ENCODE measurements around the gene CMPK1.
"Not testable (repeated sequence)": the region's sequence is repeated elsewhere in the genome, so short reads cannot be mapped to it uniquely, and the experiment has no call there.

Gene CMPK1

DNA sequence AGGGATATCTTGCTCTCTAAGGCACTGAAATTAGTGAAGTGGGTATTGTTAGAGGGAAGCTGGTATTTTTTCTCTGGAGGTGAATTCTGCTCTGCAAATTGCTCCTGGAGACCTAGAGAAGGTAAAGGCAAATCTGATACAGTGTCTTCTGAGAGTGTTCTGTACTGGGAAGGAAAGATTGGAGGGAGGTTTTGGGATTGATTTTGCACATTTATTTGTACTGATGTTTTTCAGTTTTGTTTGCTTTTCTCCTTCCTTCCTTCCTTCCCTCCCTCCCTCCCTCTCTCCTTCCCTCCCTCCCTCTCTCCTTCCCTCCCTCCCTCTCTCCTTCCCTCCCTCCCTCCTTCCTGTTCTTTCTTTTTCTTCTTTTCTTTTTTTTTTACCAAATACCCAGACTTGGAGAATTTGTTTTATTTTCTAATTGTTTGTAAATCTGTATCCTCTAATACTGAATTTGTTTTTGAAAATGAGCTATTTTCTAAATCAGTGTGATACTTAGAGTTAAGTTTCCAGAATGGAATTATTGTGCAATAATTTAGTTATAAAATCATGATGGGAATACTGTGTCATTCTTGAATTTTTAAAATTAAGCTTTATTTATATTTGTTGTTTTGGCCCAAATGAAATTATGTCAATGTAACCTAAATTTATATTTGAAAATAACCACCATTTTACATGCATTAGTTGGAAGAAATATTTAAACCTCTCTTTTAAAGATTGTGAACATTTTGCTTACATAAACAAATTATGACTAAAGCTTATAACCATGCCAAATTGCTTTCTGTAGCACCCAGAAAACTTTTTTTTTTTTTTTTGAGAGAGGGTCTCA is 4.9 kb downstream of the CMPK1 start:
- H3K4me3 ChIP-seq (ENCODE audit: low read length) = no peak overlapping the region
- TF ChIP-seq, protein P1, sequence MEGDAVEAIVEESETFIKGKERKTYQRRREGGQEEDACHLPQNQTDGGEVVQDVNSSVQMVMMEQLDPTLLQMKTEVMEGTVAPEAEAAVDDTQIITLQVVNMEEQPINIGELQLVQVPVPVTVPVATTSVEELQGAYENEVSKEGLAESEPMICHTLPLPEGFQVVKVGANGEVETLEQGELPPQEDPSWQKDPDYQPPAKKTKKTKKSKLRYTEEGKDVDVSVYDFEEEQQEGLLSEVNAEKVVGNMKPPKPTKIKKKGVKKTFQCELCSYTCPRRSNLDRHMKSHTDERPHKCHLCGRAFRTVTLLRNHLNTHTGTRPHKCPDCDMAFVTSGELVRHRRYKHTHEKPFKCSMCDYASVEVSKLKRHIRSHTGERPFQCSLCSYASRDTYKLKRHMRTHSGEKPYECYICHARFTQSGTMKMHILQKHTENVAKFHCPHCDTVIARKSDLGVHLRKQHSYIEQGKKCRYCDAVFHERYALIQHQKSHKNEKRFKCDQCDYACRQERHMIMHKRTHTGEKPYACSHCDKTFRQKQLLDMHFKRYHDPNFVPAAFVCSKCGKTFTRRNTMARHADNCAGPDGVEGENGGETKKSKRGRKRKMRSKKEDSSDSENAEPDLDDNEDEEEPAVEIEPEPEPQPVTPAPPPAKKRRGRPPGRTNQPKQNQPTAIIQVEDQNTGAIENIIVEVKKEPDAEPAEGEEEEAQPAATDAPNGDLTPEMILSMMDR (IDR thresholded peaks at IDR 0.05; ENCODE audit: insufficient read depth, low read depth, low read length, missing control alignments) = no peak
- no peak for DNase-seq (ENCODE audit: low read depth)

DNA sequence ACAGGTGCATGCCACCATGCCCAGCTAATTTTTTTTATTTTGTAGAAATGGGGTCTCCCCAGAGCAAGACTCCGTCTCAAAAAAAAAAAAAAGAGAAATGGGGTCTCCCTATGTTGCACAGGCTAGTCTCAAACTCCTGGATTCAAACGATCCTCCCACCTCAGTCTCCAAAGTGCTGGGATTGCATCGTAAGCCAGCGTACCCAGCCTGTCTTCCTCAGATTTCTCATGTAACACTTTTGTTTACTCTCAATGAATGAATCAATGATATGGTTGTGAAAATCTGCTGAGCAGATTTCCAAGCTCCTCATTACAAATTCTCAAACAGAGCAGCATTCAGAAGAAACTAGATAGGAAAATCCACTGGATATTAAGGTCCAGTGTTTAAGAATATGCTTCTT is 6.6 kb downstream of the CMPK1 start:
- TF ChIP-seq, protein P1 (IDR thresholded peaks at IDR 0.05; ENCODE audit: insufficient read depth, low read depth, low read length, missing control alignments) = no peak
- no peak overlapping the region for H3K4me3 ChIP-seq (ENCODE audit: low read length)
- peak; percentile 33 for DNase-seq (ENCODE audit: low read depth)

DNA sequence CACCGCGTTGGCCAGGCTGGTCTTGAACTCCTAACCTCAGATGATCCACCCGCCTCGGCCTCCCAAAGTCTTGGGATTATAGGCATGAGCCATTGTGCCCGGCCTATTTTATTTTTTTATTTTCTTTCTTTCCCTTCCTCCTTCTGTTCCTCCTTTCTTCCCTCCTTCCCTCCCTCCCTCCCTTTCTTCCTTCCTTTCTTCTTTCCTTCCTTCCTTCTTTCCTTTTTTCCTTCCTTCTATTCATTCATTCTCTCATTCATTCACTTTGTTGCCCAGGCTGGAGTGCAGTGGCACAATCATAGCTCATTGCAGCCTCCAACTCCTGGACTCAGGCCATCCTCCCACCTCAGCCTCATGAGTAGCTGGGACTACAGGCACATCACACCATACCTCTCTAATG is 13.4 kb downstream of the CMPK1 start:
- not testable (repeated sequence) for DNase-seq (ENCODE audit: low read depth); H3K4me3 ChIP-seq (ENCODE audit: low read length)

- no peak for DNase-seq (ENCODE audit: low read depth)
- H3K4me3 ChIP-seq (ENCODE audit: low read length) = no peak overlapping the region
- TF ChIP-seq, protein P1 (IDR thresholded peaks at IDR 0.05; ENCODE audit: insufficient read depth, low read depth, low read length, missing control alignments) = no peak
Observed at GRCh38 chr1:47347735-47348134, 14.1 kb downstream of the CMPK1 start.

- TF ChIP-seq, protein P1 (IDR thresholded peaks at IDR 0.05; ENCODE audit: insufficient read depth, low read depth, low read length, missing control alignments) = no peak
- no peak for DNase-seq (ENCODE audit: low read depth)
- no peak overlapping the region for H3K4me3 ChIP-seq (ENCODE audit: low read length)
Observed at GRCh38 chr1:47348246-47348645, 14.7 kb downstream of the CMPK1 start.

DNA sequence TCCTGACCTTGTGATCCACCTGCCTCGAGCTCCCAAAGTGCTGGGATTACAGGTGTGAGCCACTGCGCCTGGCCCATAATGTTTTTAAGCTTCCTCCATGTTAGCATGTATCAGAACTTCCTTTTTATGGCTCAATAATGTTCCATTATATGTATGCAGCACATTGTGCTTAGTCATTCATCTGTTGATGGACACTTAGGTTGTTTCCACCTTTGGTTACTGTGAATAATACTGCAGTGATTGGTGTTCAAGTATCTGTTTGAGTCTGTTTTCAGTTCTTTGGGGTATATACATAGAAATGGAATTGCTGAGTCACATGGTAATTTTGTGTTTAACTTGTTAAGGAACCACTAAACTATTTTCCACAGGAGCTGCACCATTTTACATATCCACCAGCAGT is 17.7 kb downstream of the CMPK1 start:
- peak; percentile 43 for DNase-seq (ENCODE audit: low read depth)
- no peak overlapping the region for H3K4me3 ChIP-seq (ENCODE audit: low read length)
- TF ChIP-seq, protein P1 (IDR thresholded peaks at IDR 0.05; ENCODE audit: insufficient read depth, low read depth, low read length, missing control alignments) = no peak

DNA sequence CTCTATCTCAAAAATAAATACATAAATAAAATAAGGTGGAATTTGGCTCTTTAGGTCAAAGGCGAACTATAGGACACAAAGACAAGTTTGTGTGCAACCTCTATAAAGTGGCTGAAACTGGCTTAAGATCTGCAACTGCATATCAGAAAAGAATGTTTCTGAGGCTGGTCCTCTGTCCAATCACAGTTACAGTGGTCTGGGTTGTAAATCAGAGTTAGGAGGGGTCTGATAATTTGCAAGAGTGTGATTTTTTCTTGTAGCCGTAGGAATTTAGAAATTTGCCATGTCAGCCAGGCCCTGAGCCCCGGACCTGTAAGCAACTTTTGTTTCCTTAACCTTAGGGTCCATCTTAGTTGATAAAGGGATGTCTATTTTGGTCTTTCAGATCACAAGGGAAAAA is 27.8 kb downstream of the CMPK1 start:
- TF ChIP-seq, protein P1 (IDR thresholded peaks at IDR 0.05; ENCODE audit: insufficient read depth, low read depth, low read length, missing control alignments) = no peak
- H3K4me3 ChIP-seq (ENCODE audit: low read length) = no peak overlapping the region

More for the DNA sequence above, 27.8 kb downstream of the CMPK1 start:
- DNase-seq (ENCODE audit: low read depth) = no peak
